GM12865 (cell line): ENCODE results near the gene ADAM12.

ENCODE experiments used
- DNase-seq: peaks from one replicate; pipeline ENCODE4 v3.0.0; 2010; ENCODE audit warnings: low read depth
- H3K4me3 ChIP-seq: 2 replicates; pipeline ENCODE4 v1.5.1; 2011; ENCODE audit warnings: mild to moderate bottlenecking, low read depth, low read length, control low read depth
- TF ChIP-seq, protein P1 (sequence below): IDR thresholded peaks from 2 replicates; pipeline ENCODE4 v1.5.1; 2011; ENCODE audit warnings: low read length, control low read depth, low read depth, inconsistent platforms; ENCODE audit not compliant: insufficient read depth; ENCODE audit errors: missing control alignments

Gene ADAM12

GRCh38 chr10:126070476-126071215 is 317.6 kb downstream of the ADAM12 start:
- no peak overlapping the region for H3K4me3 ChIP-seq
- DNase-seq: no peak
- TF ChIP-seq, protein P1, sequence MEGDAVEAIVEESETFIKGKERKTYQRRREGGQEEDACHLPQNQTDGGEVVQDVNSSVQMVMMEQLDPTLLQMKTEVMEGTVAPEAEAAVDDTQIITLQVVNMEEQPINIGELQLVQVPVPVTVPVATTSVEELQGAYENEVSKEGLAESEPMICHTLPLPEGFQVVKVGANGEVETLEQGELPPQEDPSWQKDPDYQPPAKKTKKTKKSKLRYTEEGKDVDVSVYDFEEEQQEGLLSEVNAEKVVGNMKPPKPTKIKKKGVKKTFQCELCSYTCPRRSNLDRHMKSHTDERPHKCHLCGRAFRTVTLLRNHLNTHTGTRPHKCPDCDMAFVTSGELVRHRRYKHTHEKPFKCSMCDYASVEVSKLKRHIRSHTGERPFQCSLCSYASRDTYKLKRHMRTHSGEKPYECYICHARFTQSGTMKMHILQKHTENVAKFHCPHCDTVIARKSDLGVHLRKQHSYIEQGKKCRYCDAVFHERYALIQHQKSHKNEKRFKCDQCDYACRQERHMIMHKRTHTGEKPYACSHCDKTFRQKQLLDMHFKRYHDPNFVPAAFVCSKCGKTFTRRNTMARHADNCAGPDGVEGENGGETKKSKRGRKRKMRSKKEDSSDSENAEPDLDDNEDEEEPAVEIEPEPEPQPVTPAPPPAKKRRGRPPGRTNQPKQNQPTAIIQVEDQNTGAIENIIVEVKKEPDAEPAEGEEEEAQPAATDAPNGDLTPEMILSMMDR: no peak

DNA sequence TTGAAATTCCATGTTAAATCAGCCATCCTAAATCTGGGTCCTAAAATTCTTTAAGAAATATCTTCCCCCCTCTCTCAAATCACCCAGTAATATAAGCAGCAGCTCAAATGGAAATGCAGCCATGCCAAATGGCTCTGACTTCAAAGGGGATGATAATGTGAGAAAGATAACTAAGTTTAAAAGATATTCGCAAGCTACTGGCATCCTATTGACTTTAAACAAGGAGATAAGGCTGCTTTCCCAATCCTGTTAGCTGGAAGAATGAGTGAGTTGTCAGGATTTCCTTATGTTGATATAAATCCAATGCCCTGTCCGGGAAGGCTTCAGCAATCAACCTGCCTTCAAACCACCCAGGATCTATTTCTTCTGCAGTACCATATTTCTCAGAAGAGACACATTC is 320.0 kb downstream of the ADAM12 start:
- TF ChIP-seq, protein P1: no peak
- no peak overlapping the region for H3K4me3 ChIP-seq
- no peak for DNase-seq

DNA sequence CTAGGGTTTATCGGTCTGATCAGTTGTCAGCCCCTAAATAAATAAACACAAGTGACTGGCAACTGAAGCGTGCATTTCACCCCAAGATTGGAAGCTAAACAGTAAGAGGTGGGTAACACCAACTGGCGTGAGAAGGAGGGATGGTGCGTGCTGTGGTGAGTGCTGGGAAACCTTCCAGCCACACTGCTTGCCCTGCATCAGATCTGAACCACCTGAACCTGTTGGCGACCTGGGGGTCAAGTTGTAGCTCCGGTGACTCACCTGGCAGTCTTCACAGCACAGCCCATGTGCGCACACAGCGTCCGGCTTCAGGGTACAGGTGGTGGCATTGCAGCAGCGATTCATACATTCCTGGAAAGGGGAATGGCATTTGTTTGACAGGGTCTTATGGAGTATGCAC is 321.8 kb downstream of the ADAM12 start:
- TF ChIP-seq, protein P1: no peak
- DNase-seq: no peak
- no peak overlapping the region for H3K4me3 ChIP-seq

DNA sequence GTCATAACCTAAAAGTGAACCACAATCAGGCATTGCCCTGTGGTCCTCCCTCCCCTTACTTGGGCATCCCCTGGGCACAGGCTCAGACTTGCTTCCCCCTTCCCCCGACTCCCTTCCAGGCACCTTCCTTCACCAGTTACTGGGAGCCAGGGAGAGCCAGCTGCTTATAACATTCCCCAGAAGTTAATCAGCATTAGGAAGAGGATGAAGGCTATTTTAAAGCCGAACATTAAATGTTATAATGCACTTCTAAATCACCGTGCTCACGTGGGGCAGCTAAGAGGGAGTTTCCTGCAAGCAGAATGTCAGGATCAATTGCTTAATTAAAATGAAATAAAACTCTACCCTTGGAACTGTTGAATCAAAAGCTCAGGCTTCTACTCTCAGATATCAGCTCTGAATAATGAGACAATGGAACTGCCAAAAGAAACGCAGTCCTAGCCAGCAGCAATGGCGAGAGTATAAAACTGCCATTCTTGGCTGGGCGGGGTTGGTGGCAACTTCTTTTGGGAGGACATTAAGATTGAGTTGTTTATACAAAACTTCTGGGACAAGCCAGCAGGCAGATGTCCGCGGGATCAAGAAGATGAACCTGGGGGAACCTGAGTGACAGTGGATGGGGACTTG is 322.4 kb downstream of the ADAM12 start:
- TF ChIP-seq, protein P1: no peak
- no peak for DNase-seq
- no peak overlapping the region for H3K4me3 ChIP-seq

DNA sequence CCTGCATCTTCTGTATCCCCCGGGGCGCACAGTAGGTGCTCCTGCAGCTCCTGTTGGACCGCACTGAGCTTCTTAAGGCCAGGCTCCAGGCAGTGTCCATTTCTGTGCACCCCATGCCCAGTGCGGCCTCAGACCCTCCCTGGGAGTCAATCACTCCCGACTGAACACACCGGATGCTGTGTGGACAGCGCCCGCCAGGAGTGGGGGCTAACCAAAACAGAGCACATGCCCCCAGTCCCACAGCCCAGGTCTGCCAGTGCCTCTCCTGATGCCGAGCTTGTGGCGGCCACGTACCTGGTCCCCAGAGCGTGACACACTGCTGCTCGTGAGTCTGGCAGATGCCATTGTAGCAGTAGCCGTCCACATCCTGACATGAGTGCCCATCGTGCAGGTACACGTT is 323.8 kb downstream of the ADAM12 start:
- TF ChIP-seq, protein P1: no peak

DNA sequence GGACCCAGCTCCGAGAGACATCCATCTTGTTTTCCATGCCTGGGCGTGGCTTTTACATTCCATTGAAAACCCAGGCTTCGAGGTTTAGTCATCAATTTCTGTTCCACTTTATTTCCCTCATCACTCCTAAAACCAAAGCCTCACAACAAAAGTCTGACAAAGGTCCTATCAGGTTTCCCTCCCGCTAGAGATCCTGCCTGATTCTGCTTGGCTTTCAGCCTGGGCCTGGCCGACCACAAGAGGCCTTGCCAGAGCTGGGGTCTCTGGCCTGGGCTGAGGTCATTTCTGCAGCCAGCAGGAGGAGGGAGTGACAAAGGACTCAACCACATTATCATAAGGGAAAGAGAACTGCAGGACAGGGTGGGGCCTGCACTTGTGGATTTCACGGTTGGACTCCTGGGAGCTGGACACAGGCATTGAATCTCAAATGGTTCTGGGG is 324.9 kb downstream of the ADAM12 start:
- DNase-seq: no peak
- TF ChIP-seq, protein P1: no peak

More for the DNA sequence above, 323.8 kb downstream of the ADAM12 start:
- H3K4me3 ChIP-seq: no peak overlapping the region
- no peak for DNase-seq

More for the DNA sequence above, 324.9 kb downstream of the ADAM12 start:
- no peak overlapping the region for H3K4me3 ChIP-seq
